ENCODE measurements around the gene CD36. TPM values are rescaled to one million over a fixed set of nuclear protein-coding genes. Genes with fewer than 3 reads are reported as not detected.

The CD36 gene
- 0.52 TPM for total RNA-seq
- polyA plus RNA-seq = 1 to 10 TPM in 1 of 4 donors, under 1 TPM in 1, not detected in 2; 0.37 to 1.1 TPM

- Mint-ChIP-seq H3K9me3 (no peaks in the 10 kb centered on the region), H3K4me1 (no peaks in the 10 kb centered on the region), H3K27me3 (no peaks in the 10 kb centered on the region), H3K36me3 (no peaks in the 10 kb centered on the region), H3K27ac (no peak within 1 kb of the TSS), H3K4me3 (no peak within 1 kb of the TSS)
- ATAC-seq (ENCODE audit: low read depth in 2 of 2) (peak in 1 of 2 donors; percentile 45), DNase-seq (no peak)
- no peaks in the 10 kb centered on the region for H3K36me3 ChIP-seq (ENCODE audit: control insufficient read depth, insufficient read depth, low read length)
- no peak within 1 kb of the TSS for H3K27ac ChIP-seq (ENCODE audit: insufficient read depth, low read length, poor library complexity, severe bottlenecking)
- H3K27me3 ChIP-seq (ENCODE audit: control insufficient read depth, insufficient read depth, low read length) = no peaks in the 10 kb centered on the region
- H3K4me3 ChIP-seq (ENCODE audit: low read depth, low read length) = no peak within 1 kb of the TSS
- H3K4me1 ChIP-seq (ENCODE audit: control insufficient read depth, insufficient read depth, low read length, poor library complexity, severe bottlenecking) = no peaks in the 10 kb centered on the region
- peaks cover 0 to 5% of the 10 kb centered on the region in 2 experiments for H3K9me3 ChIP-seq (ENCODE audit: control insufficient read depth in 2 of 2, low read length in 2 of 2)
Observed at GRCh38 chr7:80637911-80638765, at the start of gene CD36. Gene CD36, plus strand, starts transcription at chr7:80638642. Its CDS starts 8,099 bp downstream, at chr7:80646741.

- no peak for DNase-seq
- H3K36me3 Mint-ChIP-seq = no peaks in the 10 kb centered on the region
- ATAC-seq (ENCODE audit: low read depth in 2 of 2) = no peak
- H3K36me3 ChIP-seq (ENCODE audit: control insufficient read depth, insufficient read depth, low read length) = no peaks in the 10 kb centered on the region
- no peaks in the 10 kb centered on the region for H3K4me1 Mint-ChIP-seq
- no peaks in the 10 kb centered on the region for H3K4me1 ChIP-seq (ENCODE audit: control insufficient read depth, insufficient read depth, low read length, poor library complexity, severe bottlenecking)
- no peaks in the 10 kb centered on the region for H3K27me3 Mint-ChIP-seq
- H3K9me3 Mint-ChIP-seq = peaks cover 0 to 9% (median 5%) of the 10 kb centered on the region in 7 donors
- H3K27ac ChIP-seq (ENCODE audit: insufficient read depth, low read length, poor library complexity, severe bottlenecking) = no peak overlapping the region
- no peak overlapping the region for H3K4me3 Mint-ChIP-seq
- H3K9me3 ChIP-seq (ENCODE audit: control insufficient read depth in 2 of 2, low read length in 2 of 2) = no peaks in the 10 kb centered on the region
- H3K27ac Mint-ChIP-seq = no peak overlapping the region
- no peaks in the 10 kb centered on the region for H3K27me3 ChIP-seq (ENCODE audit: control insufficient read depth, insufficient read depth, low read length)
- H3K4me3 ChIP-seq (ENCODE audit: low read depth, low read length) = no peak overlapping the region
Observed at GRCh38 chr7:80589631-80590030, 48.8 kb upstream of the CD36 start.

DNA sequence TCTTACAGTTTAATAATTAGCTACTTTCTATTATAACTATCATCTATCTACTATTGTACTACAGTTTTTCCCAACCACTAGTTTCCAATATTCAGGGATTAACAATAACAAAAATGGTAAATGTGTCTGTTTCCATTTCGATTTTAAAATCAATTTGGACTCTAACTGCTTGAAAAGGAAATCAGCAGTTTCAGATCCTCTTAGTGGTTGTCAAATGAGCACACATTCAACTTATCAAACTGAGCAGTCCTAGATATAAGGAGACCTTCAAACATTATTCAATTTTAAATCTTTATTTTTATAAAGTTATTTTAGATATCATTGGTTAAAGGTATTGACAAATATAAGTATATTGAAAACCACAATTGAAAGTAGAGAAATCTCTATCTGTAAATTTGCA lies 46.8 kb upstream of the CD36 start:
- H3K27ac Mint-ChIP-seq = peak overlapping the region in 1 of 3 donors; percentile 11
- H3K9me3 Mint-ChIP-seq = peaks cover 0 to 9% (median 2%) of the 10 kb centered on the region in 7 donors
- no peaks in the 10 kb centered on the region for H3K36me3 ChIP-seq (ENCODE audit: control insufficient read depth, insufficient read depth, low read length)
- no peak overlapping the region for H3K4me3 Mint-ChIP-seq
- no peak for DNase-seq
- no peak for ATAC-seq (ENCODE audit: low read depth in 2 of 2)
- no peaks in the 10 kb centered on the region for H3K27me3 ChIP-seq (ENCODE audit: control insufficient read depth, insufficient read depth, low read length)
- H3K27me3 Mint-ChIP-seq = no peaks in the 10 kb centered on the region
- H3K36me3 Mint-ChIP-seq = no peaks in the 10 kb centered on the region
- no peak overlapping the region for H3K27ac ChIP-seq (ENCODE audit: insufficient read depth, low read length, poor library complexity, severe bottlenecking)
- H3K9me3 ChIP-seq (ENCODE audit: control insufficient read depth in 2 of 2, low read length in 2 of 2) = no peaks in the 10 kb centered on the region
- no peaks in the 10 kb centered on the region for H3K4me1 ChIP-seq (ENCODE audit: control insufficient read depth, insufficient read depth, low read length, poor library complexity, severe bottlenecking)
- no peaks in the 10 kb centered on the region for H3K4me1 Mint-ChIP-seq
- no peak overlapping the region for H3K4me3 ChIP-seq (ENCODE audit: low read depth, low read length)

DNA sequence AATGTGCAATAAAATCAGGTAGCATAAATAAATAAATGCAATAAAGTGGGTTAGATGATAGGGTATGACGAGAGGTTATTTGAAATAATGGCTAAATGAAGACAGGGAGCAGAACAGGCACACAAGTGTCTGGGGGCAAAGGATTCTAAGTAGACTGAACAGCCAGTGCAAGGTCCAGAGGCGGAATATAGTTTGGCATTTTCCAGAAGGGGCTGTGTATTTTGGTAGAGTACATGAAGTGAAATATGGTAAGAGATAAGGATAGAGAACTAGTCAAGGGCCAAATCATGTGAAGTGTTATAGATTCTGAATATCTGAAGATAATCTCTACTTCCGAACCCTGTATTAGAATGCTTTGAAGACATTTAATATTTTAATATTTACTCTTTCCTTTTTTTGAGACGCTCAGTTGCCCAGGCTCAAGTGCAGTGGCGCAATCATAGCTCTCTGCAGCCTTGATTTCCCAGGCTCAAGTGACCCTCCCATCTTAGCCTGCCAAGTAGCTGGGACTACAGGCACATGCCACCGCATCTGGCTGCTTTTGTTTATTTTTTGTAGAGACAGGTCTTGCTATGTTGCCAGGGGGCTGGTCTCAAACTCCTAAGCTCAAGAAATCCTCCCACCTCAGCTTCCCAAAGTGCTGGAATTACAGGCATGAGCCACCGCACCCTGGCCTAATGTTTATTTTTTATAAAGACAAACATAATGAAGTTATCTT lies 44.4 kb upstream of the CD36 start:
- Histone ChIP-seq H3K27me3 (ENCODE audit: control insufficient read depth, insufficient read depth, low read length) (no peaks in the 10 kb centered on the region), H3K36me3 (ENCODE audit: control insufficient read depth, insufficient read depth, low read length) (no peaks in the 10 kb centered on the region), H3K4me1 (ENCODE audit: control insufficient read depth, insufficient read depth, low read length, poor library complexity, severe bottlenecking) (no peaks in the 10 kb centered on the region), H3K27ac (ENCODE audit: insufficient read depth, low read length, poor library complexity, severe bottlenecking) (no peak overlapping the region), H3K9me3 (ENCODE audit: control insufficient read depth in 2 of 2, low read length in 2 of 2) (no peaks in the 10 kb centered on the region), H3K4me3 (ENCODE audit: low read depth, low read length) (no peak overlapping the region)
- H3K4me3 Mint-ChIP-seq = no peak overlapping the region
- no peaks in the 10 kb centered on the region for H3K27me3 Mint-ChIP-seq
- no peaks in the 10 kb centered on the region for H3K36me3 Mint-ChIP-seq
- no peak overlapping the region for H3K27ac Mint-ChIP-seq
- H3K9me3 Mint-ChIP-seq = peaks cover 0 to 7% (median 6%) of the 10 kb centered on the region in 7 donors
- no peaks in the 10 kb centered on the region for H3K4me1 Mint-ChIP-seq
- no peak for DNase-seq
- no peak for ATAC-seq (ENCODE audit: low read depth in 2 of 2)

- Histone ChIP-seq H3K4me1 (ENCODE audit: control insufficient read depth, insufficient read depth, low read length, poor library complexity, severe bottlenecking) (no peaks in the 10 kb centered on the region), H3K9me3 (ENCODE audit: control insufficient read depth in 2 of 2, low read length in 2 of 2) (no peaks in the 10 kb centered on the region), H3K27ac (ENCODE audit: insufficient read depth, low read length, poor library complexity, severe bottlenecking) (no peak overlapping the region), H3K4me3 (ENCODE audit: low read depth, low read length) (no peak overlapping the region), H3K36me3 (ENCODE audit: control insufficient read depth, insufficient read depth, low read length) (no peaks in the 10 kb centered on the region), H3K27me3 (ENCODE audit: control insufficient read depth, insufficient read depth, low read length) (no peaks in the 10 kb centered on the region)
- no peak for DNase-seq
- Mint-ChIP-seq H3K4me1 (no peaks in the 10 kb centered on the region), H3K36me3 (no peaks in the 10 kb centered on the region), H3K27me3 (no peaks in the 10 kb centered on the region), H3K4me3 (no peak overlapping the region), H3K9me3 (peaks cover 0 to 7% (median 4%) of the 10 kb centered on the region in 7 donors), H3K27ac (no peak overlapping the region)
- no peak for ATAC-seq (ENCODE audit: low read depth in 2 of 2)
Observed at GRCh38 chr7:80596933-80597517, 41.4 kb upstream of the CD36 start.

- H3K9me3 ChIP-seq (ENCODE audit: control insufficient read depth in 2 of 2, low read length in 2 of 2) = no peaks in the 10 kb centered on the region
- H3K36me3 ChIP-seq (ENCODE audit: control insufficient read depth, insufficient read depth, low read length) = no peaks in the 10 kb centered on the region
- H3K27me3 Mint-ChIP-seq = no peaks in the 10 kb centered on the region
- H3K27ac ChIP-seq (ENCODE audit: insufficient read depth, low read length, poor library complexity, severe bottlenecking) = no peak overlapping the region
- H3K4me3 Mint-ChIP-seq = no peak overlapping the region
- H3K4me3 ChIP-seq (ENCODE audit: low read depth, low read length) = no peak overlapping the region
- no peaks in the 10 kb centered on the region for H3K4me1 ChIP-seq (ENCODE audit: control insufficient read depth, insufficient read depth, low read length, poor library complexity, severe bottlenecking)
- peaks cover 0 to 7% (median 4%) of the 10 kb centered on the region in 7 donors for H3K9me3 Mint-ChIP-seq
- DNase-seq (no peak), ATAC-seq (ENCODE audit: low read depth in 2 of 2) (no peak)
- H3K27me3 ChIP-seq (ENCODE audit: control insufficient read depth, insufficient read depth, low read length) = no peaks in the 10 kb centered on the region
- H3K36me3 Mint-ChIP-seq = no peaks in the 10 kb centered on the region
- no peak overlapping the region for H3K27ac Mint-ChIP-seq
- no peaks in the 10 kb centered on the region for H3K4me1 Mint-ChIP-seq
Observed at GRCh38 chr7:80597875-80598274, 40.6 kb upstream of the CD36 start.

GRCh38 chr7:80600046-80600445 lies 38.4 kb upstream of the CD36 start:
- no peak overlapping the region for H3K4me3 Mint-ChIP-seq
- H3K27me3 Mint-ChIP-seq = no peaks in the 10 kb centered on the region
- H3K36me3 Mint-ChIP-seq = no peaks in the 10 kb centered on the region
- ATAC-seq (ENCODE audit: low read depth in 2 of 2) (no peak), DNase-seq (no peak)
- no peaks in the 10 kb centered on the region for H3K9me3 ChIP-seq (ENCODE audit: control insufficient read depth in 2 of 2, low read length in 2 of 2)
- H3K27ac Mint-ChIP-seq = no peak overlapping the region
- H3K4me3 ChIP-seq (ENCODE audit: low read depth, low read length) = no peak overlapping the region
- no peak overlapping the region for H3K27ac ChIP-seq (ENCODE audit: insufficient read depth, low read length, poor library complexity, severe bottlenecking)
- peaks cover 0 to 7% (median 2%) of the 10 kb centered on the region in 7 donors for H3K9me3 Mint-ChIP-seq
- H3K4me1 ChIP-seq (ENCODE audit: control insufficient read depth, insufficient read depth, low read length, poor library complexity, severe bottlenecking) = no peaks in the 10 kb centered on the region
- no peaks in the 10 kb centered on the region for H3K4me1 Mint-ChIP-seq
- no peaks in the 10 kb centered on the region for H3K36me3 ChIP-seq (ENCODE audit: control insufficient read depth, insufficient read depth, low read length)
- H3K27me3 ChIP-seq (ENCODE audit: control insufficient read depth, insufficient read depth, low read length) = no peaks in the 10 kb centered on the region
